ENCODE data around the gene KIF14. TPM values are rescaled to one million over a fixed set of nuclear protein-coding genes. Genes with fewer than 3 reads are reported as not detected.

Gene KIF14
- total RNA-seq, 4 donors from 2014 or later, result 0.03 to 0.19 (median 0.07) TPM

DNA sequence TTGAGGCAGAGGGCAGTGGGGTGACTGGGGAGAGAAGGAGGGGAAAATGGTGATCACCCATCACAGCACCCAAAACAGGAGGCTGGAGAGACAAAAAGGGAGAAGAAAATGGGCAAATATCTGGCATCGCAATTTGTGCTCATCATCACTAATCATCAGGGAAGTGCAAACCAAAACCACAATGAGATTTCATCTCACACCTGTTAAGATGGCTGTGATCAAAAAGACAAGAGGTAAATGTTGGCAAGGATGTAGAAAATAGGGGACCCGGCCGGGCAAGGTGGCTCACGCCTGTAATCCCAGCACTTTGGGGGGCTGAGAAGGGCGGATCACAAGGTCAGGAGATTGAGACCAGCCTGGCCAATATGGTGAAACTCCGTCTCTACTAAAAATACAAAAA is 74.0 kb downstream of the KIF14 start:
- DNase-seq (no peak), ATAC-seq (no peak)
- Histone ChIP-seq H3K9me3 (no peaks in the 10 kb centered on the region), H3K4me1 (no peaks in the 10 kb centered on the region), H3K27me3 (no peaks in the 10 kb centered on the region), H3K4me3 (no peak overlapping the region), H3K27ac (no peak overlapping the region), H3K36me3 (no peaks in the 10 kb centered on the region)
- TF ChIP-seq POLR2A (IDR thresholded peaks at IDR 0.05), result no peak
- TF ChIP-seq, protein P1, sequence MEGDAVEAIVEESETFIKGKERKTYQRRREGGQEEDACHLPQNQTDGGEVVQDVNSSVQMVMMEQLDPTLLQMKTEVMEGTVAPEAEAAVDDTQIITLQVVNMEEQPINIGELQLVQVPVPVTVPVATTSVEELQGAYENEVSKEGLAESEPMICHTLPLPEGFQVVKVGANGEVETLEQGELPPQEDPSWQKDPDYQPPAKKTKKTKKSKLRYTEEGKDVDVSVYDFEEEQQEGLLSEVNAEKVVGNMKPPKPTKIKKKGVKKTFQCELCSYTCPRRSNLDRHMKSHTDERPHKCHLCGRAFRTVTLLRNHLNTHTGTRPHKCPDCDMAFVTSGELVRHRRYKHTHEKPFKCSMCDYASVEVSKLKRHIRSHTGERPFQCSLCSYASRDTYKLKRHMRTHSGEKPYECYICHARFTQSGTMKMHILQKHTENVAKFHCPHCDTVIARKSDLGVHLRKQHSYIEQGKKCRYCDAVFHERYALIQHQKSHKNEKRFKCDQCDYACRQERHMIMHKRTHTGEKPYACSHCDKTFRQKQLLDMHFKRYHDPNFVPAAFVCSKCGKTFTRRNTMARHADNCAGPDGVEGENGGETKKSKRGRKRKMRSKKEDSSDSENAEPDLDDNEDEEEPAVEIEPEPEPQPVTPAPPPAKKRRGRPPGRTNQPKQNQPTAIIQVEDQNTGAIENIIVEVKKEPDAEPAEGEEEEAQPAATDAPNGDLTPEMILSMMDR (IDR thresholded peaks at IDR 0.05 in 4 of 5, conservative IDR thresholded peaks at IDR 0.05 in 1 of 5), result no peak
- in situ Hi-C loops (cut with MboI; ENCODE audit: low sequenced_read_pairs in 4 of 4) (no loop called here), intact Hi-C loops (cut with DNase I; ENCODE audit: low total_unique reads) (no loop called here)

DNA sequence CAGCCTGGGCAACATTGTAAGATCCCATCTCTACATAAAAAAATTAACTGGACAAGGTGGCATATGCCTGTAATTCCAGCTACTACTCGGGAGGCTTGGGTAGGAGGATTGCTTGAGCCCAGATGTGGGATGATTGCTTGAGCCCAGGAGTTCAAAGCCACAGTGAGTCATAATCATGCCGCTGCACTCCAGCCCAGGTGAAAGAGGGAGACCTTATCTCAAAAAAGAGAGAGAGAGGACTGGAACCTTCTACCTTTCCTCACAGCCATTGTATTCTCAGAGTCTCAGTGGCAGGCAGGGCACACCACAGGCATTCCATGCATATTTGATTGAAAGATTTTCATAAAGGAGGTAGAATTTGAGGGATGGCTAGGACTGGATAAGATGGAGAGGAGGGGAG is 78.4 kb downstream of the KIF14 start:
- no peaks in the 10 kb centered on the region for H3K9me3 ChIP-seq
- in situ Hi-C loops (cut with MboI; ENCODE audit: low sequenced_read_pairs in 4 of 4), result no loop called here
- H3K27me3 ChIP-seq, result no peaks in the 10 kb centered on the region
- H3K36me3 ChIP-seq, result no peaks in the 10 kb centered on the region
- TF ChIP-seq, protein P1 (IDR thresholded peaks at IDR 0.05 in 4 of 5, conservative IDR thresholded peaks at IDR 0.05 in 1 of 5), result no peak
- TF ChIP-seq POLR2A (IDR thresholded peaks at IDR 0.05), result no peak
- ATAC-seq, result no peak
- no peaks in the 10 kb centered on the region for H3K4me1 ChIP-seq
- no peak for DNase-seq
- intact Hi-C loops (cut with DNase I; ENCODE audit: low total_unique reads), result no loop called here
- H3K27ac ChIP-seq, result no peak overlapping the region
- no peak overlapping the region for H3K4me3 ChIP-seq

DNA sequence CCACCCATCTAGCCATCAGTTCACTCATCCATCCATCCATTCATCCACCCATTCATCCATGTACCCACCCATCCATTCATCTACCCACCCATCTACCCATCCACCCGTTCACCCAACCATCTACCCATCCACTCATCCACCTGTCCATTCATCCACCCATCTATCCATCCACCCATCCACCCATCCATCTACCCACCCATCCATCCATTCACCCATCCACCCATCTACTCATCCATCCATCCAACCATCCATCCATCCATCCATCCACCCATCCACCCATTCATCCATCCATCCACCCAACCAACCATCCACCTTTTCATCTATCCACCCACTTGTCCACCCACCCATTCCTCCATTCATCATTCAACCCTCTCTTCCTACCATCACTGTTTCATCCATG is 80.3 kb downstream of the KIF14 start:
- TF ChIP-seq POLR2A (IDR thresholded peaks at IDR 0.05), result no peak
- TF ChIP-seq, protein P1 (IDR thresholded peaks at IDR 0.05 in 4 of 5, conservative IDR thresholded peaks at IDR 0.05 in 1 of 5), result no peak
- H3K4me3 ChIP-seq, result no peak overlapping the region

DNA sequence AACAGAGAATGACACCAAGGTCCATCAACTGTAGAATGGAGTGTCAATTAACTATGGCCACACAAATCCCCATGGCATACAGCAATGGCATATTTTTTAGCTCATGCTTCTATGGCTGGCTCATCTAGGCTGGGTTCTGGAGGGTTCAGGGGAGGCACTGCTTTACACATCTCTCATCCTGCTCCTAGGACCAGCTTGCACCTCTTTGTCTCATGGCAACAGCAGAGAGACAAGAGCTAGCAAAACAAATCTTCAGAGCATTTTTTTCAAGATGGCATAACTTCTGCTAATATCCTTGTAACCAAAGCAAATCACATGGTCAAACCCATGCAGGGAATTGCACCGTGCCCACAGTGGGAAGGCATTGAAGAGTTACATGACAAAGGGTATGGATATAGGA is 82.4 kb downstream of the KIF14 start:
- no peak for DNase-seq
- H3K4me3 ChIP-seq, result no peak overlapping the region
- in situ Hi-C loops (cut with MboI; ENCODE audit: low sequenced_read_pairs in 4 of 4) (no loop called here), intact Hi-C loops (cut with DNase I; ENCODE audit: low total_unique reads) (no loop called here)
- H3K4me1 ChIP-seq, result no peaks in the 10 kb centered on the region
- H3K27ac ChIP-seq, result no peak overlapping the region
- ATAC-seq, result no peak
- no peaks in the 10 kb centered on the region for H3K36me3 ChIP-seq
- H3K27me3 ChIP-seq, result no peaks in the 10 kb centered on the region
- no peak for TF ChIP-seq POLR2A (IDR thresholded peaks at IDR 0.05)
- TF ChIP-seq, protein P1 (IDR thresholded peaks at IDR 0.05 in 4 of 5, conservative IDR thresholded peaks at IDR 0.05 in 1 of 5), result no peak
- no peaks in the 10 kb centered on the region for H3K9me3 ChIP-seq

More for the DNA sequence above, 80.3 kb downstream of the KIF14 start:
- H3K4me1 ChIP-seq, result no peaks in the 10 kb centered on the region
- DNase-seq (no peak), ATAC-seq (no peak)
- no peak overlapping the region for H3K27ac ChIP-seq
- H3K27me3 ChIP-seq, result no peaks in the 10 kb centered on the region
- in situ Hi-C loops (cut with MboI; ENCODE audit: low sequenced_read_pairs in 4 of 4) (no loop called here), intact Hi-C loops (cut with DNase I; ENCODE audit: low total_unique reads) (no loop called here)
- H3K9me3 ChIP-seq, result no peaks in the 10 kb centered on the region
- H3K36me3 ChIP-seq, result no peaks in the 10 kb centered on the region

DNA sequence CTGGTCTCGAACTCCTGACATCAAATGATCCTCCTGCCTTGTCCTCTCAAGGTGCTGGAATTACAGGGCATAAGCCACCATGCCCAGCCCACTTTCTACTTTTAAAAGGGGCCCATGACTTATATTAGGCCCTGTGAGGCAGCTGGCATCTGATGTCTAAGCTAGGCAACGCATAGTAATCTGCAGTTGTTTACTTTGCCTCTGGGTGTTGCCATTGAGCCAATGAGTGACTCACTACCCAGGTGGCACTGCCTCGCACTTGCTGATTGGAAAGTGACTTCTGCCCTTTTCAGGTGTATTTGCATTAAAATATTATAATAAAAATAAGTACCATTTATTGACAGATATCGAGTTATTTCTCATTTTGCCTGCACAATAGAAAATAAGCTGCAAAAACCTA is 84.9 kb downstream of the KIF14 start:
- no peaks in the 10 kb centered on the region for H3K9me3 ChIP-seq
- ATAC-seq (no peak), DNase-seq (no peak)
- TF ChIP-seq, protein P1 (IDR thresholded peaks at IDR 0.05 in 4 of 5, conservative IDR thresholded peaks at IDR 0.05 in 1 of 5), result no peak
- TF ChIP-seq POLR2A (IDR thresholded peaks at IDR 0.05), result no peak
- no peaks in the 10 kb centered on the region for H3K4me1 ChIP-seq
- intact Hi-C loops (cut with DNase I; ENCODE audit: low total_unique reads) (no loop called here), in situ Hi-C loops (cut with MboI; ENCODE audit: low sequenced_read_pairs in 4 of 4) (no loop called here)
- no peak overlapping the region for H3K4me3 ChIP-seq
- no peaks in the 10 kb centered on the region for H3K36me3 ChIP-seq
- H3K27ac ChIP-seq, result no peak overlapping the region
- no peaks in the 10 kb centered on the region for H3K27me3 ChIP-seq
